NCI-H2081 (cell line): Measurements from ENCODE around the gene FUT7.
"Not testable (repeated sequence)": the region's sequence is repeated elsewhere in the genome, so short reads cannot be mapped to it uniquely, and the experiment has no call there.

Source experiments
- DNase-seq, 2 experiments: peaks; one replicate each; lab custom pipeline; 2025; lab: John Stamatoyannopoulos, UW

The FUT7 gene

DNA sequence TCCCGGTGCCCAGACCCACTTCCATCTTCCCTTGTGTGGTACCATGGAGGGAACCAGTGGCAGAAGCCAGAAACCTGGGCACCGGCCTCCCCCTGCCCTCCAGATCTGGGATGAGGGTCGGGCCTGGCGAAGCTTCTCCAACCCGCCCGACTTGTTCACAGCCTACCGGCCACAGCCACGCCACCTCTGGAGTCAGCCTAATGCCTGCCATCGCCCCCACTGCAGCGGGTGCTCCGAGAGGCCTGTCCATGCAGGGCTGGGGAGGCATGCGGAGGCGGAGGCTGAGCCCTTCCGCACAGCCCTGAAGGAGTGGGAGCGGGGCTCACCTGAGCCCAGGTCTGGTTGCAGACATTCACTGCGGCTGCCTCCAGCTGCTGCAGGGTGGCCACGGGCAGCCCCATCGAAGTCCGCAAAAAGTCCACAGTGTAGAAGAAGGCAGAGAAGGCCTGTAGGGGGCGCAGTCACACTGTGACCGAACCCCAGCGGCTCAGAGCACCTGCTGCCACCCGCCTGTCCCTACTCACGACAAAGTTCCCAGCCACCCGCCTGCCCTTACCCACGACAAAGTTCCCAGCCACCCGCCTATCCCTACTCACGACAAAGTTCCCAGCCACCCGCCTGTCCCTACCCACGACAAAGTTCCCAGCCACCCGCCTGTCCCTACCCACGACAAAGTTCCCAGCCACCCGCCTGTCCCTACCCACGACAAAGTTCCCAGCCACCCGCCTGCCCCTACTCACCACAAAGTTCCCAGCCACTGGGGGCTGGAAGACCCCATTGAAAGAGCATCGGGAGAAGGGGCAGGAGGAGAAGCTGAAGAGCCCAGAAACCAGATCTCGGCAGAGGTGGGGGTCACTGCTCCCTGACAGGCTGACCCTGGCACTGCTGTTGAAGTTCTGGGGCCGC is 17.9 kb upstream of the FUT7 start:
- peak; percentile 38 to 56 for DNase-seq

DNA sequence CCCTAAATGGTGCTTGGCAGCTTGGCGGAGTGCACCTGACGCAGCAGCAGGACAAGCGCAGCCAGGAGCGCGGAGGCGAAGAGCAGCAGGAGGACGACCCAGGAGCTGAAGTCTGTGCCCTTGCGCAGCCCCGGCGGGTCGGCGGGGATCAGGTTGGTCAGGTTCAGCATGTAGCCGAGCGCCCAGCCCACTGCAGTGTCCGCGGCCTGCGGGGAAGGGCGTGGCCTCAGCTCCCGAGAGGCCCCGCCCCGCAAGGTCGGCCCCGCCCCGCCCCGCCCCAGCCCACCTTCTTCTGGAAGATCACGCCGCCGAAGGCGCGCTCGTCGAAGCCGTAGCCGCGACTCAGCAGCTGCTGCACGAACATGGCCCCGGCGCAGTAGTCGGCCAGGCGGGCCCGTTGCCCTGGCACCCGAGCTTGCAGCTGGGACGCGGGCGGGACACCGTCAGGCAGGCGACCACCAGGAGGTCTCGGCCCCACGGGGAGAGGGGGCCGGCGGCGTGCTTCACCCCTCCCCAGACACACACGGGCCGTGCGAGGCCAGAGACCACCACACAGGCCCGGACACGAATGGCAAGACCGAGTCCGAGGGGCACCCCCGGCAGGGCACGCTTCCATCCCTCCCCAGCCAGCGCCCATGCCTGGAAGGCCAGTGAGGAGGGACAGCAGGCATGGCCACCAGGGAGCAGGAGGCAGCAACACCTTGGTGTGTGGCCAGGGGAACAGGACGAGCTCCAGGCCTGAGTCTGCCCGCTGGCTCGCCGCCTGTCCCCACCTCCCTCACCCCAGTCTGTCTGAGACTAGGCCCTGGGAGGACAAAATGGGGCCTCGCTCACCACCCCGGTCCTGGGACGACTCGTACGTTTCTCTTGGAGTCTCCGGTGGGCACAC is 17.0 kb upstream of the FUT7 start:
- DNase-seq, result no peak

DNA sequence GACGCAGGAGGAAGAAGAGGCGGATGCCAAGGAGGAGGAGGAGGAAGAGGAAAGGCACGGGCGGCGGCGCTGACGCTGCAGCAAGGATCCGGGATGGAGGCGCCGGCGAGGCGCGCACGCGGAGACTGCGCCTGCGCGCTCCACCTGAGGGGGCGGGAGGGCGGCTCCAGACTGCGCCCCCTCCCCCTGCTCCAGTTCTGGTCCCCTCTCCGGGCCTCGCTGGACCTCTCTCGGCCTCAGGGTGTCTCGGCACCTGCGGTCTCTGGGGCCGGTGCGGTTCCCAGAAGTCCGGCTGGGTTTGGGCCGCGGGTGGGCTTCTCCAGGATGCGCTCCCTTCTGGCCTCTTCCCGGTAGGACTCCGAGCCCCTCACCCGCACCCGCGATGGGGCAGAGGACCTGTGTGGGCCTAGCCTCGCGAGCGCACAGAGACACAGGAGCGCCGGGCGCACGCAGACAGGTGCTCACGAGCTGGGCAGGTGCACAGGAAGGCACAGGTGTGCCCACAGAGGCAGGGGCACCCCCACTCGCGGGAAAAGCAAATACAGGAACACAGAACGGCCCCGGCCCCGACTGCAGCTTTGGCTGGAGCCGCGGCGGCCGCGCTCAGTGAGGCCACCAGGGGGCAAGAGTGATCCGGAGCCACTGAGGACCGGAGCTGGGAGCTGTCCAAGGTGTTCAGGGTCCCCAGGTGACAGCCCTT is 14.3 kb upstream of the FUT7 start, which contains the start of gene NPDC1:
NPDC1 (minus strand) TSS at position 90 of the 700 bp plus-strand sequence. CDS start 188 bp downstream, outside the sequence.
- DNase-seq, result peak; percentile 85 to 90

DNA sequence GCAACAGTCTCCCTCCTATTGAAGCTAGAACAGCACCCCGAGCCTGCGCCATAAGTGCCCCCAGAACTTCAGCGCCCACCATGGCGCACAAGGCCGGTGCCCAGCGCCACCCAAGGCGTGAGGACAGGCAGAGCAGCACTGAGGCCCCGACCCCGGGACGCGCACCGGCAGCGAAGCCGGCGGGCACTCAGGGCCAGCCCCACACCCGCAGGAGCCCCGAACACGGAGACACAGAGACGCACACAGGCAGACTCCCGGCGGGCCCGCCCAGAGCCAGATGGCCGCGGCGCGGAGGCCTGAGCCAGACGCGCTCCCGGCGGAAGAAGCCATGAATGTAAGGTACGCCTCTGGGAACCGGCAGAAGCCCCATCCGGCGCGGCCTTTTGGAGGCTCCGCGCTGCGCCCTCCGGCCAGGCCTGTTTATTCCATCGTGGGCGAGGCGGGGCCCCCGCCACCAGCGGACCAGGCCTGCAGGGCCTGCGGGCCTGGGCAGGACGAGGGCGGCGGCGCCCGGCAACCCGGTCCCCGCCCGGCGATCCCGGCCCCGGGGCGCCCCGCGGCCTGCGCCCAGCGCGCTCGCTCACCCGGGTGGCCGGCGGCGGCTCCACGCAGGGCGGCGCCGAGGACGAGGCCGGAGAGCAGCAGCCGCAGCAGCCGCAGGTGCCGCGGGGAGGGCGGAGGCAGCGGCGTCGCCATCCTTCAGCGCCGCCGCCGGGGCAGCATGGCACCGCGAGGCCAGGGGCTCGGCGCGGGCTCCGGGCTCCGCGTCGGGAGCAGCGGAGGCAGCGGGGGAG is 13.6 kb upstream of the FUT7 start:
- DNase-seq, result peak; percentile 34 to 52

DNA sequence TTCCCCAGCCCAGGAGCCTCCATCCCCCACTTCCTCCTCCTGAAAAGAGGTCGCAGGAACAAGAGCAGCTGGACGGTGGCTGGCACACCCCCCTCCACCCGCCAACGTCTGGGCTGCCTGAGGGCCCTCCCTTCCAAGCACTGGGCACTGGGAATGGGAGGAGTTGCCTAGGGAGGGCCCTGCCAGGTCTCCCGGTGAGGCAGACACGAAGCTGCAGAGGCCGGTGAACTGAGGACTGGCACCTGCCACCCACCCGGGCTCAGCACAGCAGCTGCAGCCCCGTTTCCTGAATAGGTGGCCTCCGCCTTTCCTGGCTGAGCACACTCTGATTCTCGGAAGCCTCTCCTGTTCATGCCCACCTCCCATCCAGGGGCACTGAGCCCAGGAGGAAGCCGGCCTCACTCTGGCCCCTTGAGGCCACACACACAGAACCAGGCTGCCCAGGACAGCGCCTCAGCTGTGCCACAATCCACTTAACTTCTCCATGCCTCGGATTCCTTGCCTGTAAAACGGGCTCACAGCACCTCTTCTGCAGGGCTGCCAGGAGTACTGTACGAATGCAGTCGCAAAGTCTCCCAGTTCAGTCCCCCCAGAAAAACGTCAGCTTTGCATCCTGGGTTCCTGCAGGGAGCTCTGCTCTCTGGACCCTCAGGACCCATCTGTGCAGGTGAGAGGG is 12.8 kb upstream of the FUT7 start:
- DNase-seq, result peak; percentile 76 to 84

DNA sequence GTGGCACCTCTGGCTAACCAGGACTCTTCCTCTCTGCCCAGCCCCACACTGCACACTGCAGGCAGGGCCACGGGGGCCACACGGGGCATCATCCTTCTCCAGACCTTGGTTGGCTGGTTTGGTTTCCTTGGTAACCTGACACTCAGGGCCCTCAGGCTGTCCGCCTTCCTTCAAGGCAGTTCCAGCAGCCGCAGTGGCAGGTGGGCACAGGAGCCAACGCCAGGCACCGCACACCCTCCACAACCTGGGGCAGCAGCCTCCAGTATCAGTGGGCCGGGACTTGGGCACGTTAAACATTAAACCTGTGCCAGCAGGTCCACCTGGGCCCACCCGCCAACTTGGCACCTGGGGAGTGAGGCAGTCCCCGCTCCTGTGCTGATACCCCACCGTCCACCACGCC is 12.1 kb upstream of the FUT7 start:
- DNase-seq, result no peak

DNA sequence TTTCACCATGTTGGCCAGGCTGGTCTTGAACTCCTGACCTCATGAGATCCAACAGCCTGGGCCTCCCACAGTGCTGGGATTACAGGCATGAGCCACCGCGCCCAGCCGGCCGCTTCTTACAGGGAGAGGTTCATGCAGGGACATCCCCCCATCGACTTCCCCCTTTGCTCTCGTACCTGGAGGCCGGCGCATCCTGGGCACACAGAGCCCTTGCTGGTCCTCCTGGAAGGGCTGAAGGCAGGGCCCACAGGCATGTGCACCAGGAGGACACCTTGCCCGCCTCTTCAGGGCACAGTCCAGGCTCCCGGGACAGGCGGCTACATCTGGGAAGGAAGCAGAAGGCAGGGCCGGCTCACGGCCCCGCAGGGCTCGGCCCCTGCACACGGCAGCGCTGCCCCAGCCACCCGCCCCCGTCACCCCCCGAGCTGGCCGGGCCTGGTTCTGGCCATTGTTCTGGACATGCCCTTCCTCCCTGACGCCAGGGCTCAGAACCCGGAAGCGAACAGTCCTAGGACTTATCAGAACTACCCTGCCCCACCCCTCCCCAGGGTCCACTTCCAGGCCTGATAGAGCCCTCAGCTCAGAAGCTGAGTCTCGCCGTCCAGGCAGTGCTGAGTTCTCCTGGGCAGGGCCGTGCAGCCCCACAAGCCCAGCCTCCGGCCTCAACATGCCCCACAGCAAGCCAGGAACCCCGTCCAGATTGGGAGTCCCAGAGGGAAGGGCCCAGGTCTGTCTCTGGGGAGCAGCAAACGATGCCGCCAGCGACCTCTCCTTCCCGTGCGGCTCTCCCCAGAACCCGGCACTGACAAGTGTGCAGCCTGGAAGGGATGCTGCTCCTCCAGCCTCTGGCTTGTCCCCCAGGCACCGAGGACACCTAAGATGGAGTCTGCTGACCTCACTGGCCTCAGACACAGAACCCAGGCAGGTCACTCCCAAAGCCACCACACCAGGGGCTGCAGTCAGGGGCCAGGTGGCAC is 11.2 kb upstream of the FUT7 start:
- DNase-seq, result no peak

DNA sequence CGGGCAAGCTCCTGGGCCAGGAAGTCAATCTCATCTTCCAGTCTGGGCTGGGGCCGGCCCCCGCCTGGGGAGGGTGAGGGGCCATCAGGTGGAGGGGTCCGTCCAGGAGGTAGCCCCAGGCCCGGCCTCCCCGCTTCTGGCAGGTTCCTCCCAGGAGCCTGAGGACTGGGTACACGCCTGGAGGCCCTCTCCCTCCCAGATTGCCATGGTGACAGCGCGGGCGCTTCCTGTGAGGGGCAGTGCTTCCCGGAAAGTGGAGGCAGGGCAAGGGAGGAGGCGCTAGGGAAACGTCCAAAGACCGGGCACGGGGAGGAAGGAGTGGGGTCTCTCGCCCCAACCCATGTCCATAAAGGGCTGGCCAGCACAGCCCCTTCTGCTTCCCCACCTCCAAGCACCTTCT is 9.2 kb upstream of the FUT7 start:
- DNase-seq, result no peak

DNA sequence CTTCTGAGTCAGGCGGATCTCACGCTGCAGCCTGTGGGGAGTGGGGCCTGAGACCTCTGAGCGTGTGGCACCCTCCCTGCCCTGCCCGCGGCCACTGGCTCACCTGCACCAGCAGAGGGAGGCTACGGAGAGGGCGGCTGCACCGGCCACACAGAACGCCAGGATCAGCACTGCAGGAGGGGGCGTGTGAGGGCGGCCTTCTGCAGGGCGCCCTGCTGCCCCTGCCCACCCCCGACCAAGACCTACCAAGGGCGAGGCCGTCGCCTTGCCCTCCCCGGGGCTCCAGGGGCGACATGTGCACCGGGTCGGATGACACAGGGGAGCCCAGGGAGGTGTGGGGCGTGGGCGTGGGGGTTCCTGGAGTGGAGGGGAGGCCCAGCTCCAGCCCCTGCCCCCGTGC is 8.7 kb upstream of the FUT7 start:
- DNase-seq, result no peak

DNA sequence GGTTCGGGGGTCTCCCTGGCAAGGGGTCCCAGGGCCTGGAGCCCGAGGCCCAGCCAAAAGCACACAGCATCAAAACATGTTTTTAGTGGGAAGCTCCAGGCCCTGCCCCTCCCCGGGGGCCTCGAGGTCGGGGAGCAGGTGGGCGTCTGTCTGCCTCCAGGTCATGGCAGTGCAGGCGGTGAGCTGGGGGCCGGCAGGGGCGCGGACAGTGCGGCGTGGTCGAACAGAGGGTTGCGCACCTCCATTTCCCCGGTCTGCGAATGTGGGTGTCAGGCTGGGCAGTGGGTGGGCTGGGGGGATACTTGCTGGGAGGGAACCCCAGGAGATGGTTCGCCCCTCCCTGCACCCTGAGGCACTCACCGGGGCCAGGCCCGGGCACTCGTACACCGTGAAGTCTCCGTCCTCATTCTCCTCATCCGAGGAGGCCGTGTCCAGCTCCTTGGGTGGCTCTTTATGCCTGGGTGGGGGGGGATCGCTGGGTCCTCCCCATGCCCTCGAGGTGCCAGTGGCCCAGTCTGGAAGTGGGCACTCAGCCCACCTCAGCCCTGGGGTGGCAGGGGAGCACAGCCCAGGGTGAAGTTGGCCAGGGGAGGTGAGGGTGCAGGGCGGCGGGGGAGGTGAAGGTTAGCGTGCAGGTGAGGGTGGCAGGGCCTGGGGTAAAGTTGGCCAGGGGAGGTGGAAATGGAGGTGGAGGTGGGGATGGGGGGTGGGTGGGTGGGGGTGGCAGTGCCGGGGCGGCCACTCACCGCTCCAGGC is 7.9 kb upstream of the FUT7 start:
- DNase-seq, result no peak

DNA sequence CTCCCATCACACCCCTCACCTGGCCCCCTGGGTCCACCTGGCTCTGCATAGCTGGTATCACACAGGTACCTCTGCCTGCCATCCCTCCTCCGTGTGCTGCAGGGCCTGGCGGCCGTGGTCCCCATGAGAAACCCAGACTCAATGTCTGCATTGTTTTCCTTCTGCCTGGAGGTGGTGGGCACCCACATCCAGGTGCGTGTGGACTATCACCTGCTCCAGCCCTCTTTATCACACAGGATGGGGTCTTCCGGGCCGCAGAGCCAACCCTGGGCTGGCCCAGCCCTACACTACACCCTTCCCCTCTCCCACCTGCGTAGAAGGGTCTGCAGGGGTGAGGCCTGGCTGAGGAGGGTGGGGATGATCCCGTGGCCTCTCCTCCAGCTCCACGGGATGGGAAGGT is 7.0 kb upstream of the FUT7 start:
- DNase-seq, result no peak

DNA sequence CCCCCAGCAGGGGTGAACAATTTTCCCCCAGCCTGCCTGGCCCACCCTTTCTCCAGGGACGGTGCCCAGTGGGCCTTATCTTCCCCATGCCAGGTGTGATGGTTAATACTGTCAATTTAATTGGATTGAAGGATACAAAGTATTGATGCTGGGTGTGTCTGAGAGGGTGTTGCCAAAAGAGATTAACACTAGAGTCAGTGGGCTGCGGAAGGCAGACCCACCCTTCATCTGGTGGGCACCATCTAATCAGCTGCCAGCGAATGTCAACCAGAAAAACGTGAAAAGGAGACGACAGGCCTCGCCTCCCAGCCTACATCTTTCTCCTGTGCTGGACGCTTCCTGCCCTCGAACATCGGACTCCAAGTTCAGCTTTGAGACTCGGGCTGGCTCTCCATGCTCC is 5.6 kb upstream of the FUT7 start:
- DNase-seq, result no peak

DNA sequence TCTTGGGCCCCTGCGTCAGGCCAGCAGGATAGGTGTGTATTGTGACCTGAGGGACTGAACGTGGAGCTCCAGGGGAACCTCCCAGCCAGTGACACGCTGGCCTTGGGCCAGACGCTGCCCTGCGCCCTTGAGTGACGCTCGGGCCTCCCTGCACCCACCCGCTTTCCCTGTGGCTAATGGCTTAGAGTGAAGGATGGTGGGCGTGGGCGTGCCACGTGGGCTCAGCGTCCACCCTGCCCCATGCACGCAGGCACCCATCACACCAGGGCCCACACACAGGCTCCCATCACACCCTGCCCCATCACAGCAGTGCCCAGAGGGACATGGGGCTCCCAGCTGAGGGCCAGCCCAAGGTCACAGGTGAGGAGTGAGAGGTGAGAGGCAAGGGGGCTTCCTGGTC is 5.1 kb upstream of the FUT7 start:
- DNase-seq, result no peak

DNA sequence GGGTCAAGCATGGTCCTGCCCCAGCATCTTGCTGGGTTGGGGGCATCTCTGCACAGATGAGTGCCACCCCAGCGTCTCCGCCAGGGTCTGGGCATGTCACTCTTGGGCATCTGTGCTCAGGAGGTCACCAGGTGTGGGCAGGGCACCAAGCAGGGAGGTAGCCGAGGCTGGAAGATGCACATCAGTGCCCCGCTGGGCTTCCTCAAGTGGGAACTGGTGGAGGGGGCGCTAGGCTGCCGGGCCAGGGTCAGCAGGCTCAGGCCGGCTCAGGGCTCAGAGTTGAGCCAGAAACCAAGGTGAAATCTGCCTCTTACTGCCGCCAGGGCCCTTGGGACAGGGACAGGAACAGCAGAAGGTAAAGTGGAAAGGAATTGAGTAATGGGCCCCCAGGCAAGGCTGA is 4.0 kb upstream of the FUT7 start:
- DNase-seq, result no peak

DNA sequence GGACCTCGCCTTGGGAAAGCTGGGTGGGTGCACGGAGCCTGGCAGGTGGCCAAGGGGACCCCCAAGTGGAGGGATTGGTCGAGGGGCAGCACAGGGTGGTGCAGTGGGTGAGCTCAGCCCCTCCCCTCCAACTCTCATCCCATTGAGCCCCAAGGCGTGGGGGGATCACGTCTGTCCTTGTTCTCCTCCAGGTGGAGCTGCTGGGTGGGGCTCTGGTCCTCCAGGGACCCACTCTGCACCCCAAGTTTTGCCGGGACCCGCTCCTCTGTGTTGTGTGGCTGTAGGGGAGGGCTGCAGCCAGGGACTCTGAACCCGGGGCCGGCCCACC is 3.6 kb upstream of the FUT7 start:
- DNase-seq, result no peak

DNA sequence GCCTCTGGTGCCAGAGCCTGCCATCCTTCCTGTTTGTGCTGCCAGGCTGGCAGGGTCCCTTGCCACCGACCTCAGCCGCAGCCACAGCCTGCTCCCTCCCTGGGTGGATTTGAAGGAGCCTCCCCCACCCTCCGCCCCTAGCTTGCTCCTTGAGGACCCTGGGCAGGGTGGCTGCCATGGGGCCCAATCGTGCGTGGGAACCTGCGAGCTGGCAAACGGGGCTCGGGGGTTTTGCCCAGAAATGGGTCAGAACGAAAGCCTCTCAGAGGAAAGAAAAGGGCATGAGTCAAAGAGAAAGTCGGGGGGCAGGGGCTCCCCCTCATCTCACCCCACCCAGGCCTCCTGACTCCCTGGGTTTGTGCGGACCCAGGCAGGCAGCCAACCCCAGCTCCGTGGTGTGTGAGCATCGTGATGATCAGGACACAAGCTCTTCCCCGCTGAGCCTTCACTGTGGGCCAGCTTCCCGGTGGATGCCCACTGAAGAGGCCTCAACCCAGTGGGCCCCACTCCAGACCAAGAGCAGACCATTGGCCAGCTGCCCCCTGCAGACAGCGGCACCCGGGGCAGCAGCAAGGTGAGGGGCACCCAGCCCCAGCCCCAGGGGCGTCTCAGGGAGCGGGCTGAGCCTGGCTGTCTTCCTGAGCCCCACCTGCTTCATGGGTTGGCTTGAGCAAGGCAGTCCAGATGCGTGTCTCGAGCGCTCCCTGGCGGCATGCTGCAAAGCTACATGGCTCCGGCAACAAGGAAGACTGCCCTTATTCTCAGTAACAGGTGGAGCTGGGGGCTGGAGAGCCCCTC is 3.0 kb upstream of the FUT7 start:
- DNase-seq, result peak; percentile 85

DNA sequence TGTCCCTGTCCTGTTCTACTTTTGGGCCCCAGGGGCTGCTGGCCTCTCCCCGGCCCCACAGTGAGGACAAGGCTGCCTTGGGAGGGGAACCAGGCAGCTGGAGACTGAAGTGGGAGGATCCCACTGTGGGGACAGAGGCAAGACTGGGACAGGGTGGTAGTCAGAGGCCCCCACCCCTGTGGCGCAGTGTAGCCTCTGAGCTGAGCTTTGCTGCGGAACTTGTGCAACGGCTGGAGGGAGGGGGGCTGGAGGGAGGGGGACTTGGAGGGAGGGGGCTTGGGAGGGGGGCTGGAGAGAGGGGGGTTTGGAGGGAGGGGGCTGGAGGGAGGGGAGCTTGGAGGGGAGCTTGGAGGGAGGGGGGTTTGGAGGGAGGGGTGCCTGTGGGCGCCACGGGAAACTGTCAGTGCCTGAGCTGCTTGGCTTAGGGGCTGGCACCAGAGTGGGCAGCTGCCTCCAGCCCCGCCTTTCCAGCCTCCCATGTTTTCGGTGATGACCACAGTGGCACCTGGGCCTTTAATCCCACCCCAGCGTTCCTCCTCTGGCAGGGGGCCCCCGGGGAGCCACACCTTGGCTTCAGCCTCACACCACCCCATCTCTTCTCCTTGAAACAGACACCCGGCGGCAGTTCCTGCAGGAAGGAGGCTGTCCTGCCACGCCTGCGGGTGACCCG is 2.3 kb upstream of the FUT7 start:
- DNase-seq, result no peak

DNA sequence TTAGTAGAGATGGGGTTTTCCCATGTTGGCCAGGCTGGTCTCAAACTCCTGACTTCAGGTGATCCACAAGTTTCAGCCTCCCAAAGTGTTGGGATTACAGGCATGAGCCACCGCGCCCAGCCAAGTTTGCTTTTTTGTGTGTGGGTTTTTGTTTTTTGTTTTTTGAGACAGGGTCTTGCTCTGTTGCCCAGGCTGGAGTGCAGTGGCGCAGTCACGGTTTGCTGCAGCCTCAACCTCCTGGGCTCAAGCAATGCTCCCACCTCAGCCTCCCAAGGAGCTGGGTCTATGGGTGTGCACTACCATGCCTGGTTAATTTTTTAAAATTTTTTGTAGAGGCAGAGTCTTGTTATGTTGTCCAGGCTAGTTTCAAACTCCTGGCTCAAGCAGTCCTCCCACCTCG is 1.6 kb upstream of the FUT7 start:
- DNase-seq, result not testable (repeated sequence)
